Measurements from ENCODE around the gene PROM1. TPM values are rescaled to one million over a fixed set of nuclear protein-coding genes. Genes with fewer than 3 reads are reported as not detected.

PROM1 gene
- total RNA-seq, 1 donor from 2014 or later, result not detected

DNA sequence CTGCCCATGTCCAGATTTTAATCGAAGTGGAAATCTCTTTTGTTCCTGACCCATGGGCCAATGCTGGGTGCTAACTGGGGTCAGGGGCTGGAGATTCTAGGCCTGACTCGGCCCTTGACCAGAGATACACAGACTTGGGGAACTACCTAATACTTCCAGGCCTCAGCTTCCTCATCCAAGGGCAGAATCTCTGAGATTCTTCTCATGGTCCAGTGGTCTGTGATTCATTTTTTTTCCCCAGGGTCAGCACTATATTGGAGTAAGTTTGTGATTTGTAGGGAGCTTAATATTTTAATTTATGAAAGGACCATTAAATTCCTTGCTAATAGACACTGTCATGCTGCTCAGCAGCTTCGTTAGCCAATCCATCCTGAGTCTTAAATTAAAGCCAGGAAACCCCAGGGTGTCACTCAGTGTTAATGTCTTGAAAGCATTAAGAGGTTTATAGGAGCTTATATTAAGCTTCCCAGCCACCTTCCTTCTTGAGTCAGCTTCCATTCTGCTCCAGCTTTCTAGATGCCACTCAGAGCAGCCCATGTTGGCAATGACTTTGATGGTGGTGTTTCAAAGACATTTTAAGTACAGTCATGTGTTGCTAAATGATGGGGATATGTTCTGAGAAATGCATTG lies 27.0 kb upstream of the PROM1 start:
- no peak for DNase-seq (ENCODE audit: low read depth in 2 of 2)

- DNase-seq (ENCODE audit: low read depth in 2 of 2), result no peak
These were observed 26.4 kb upstream of the PROM1 start for GRCh38 chr4:16110199-16110598.

DNA sequence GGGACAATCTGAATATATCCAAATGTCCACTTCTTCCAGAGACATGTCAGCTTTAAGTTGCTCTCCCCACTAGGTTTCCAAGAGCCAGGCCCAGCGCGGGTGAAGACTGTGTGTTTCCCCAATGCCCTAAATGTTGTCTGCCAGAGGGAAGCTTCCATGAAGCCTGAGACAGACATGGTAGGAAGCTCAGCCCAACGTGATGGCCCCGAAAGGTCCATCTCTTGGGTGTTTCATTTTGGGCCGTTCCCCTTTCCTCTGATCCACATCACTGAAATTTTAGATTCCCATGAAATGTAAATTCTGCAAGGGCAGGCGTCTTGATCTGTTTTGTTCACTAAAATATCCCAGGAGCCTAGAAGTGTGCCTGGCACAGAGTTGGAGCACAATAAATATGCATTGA lies 25.4 kb upstream of the PROM1 start:
- DNase-seq (ENCODE audit: low read depth in 2 of 2), result no peak

GRCh38 chr4:16106956-16107355 lies 23.1 kb upstream of the PROM1 start:
- DNase-seq (ENCODE audit: low read depth in 2 of 2), result no peak

DNA sequence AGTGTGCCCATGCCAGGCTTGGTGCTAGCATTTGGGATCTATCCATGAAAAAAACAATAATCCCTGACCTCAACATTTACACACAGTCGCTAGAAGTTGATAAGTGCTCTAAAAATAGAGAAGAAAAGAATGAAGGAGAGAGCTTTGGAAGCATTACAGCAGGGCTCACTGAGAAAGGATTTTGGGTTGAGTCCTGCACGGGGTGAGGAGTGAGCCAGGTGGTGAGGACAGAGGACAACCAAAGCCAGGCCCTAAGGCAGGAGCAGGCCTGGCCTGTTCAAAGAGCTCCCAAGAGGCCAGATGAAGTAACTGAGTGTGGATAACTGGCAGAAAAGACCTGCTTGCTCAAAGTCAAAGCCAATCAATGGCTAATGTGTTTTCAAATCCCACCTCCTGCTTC lies 20.7 kb upstream of the PROM1 start:
- no peak for DNase-seq (ENCODE audit: low read depth in 2 of 2)

DNA sequence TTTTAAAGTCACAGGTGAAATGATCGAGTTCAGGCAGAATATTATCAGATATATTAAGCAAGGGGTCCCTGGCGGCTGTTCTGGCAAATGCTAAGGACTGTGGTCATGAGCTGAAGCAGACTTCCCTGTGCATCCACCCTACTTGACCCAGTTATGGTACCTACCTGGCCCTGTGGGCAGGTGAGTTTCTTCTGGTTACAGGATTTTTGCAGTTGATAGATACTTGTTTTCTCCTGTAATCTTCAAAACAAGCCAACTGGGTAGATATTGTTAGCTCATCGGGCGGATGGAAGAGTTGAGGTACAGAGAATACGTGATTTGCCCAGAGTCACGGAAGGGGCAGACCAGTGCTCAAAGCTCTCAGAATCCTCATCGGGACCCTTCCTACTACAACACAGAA lies 18.5 kb upstream of the PROM1 start:
- DNase-seq (ENCODE audit: low read depth in 2 of 2), result no peak

DNA sequence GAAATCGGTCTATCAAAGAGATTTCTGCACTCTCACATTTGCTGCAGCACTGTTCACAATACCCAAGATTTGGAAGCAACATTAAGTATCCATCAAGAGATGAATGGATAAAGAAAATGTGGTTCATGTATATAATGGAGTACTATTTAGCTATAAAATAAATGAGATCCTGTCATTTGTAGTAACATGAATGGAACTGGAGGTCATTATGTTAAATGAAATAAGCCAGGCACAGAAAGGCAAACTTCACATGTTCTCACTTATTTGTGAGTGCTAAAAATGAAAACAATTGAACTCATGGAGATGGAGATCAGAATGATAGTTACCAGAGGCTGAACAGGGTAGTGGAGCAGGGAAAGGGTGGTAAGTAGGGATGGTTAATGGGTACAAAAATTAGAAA lies 17.0 kb upstream of the PROM1 start:
- no peak for DNase-seq (ENCODE audit: low read depth in 2 of 2)

- no peak for DNase-seq (ENCODE audit: low read depth in 2 of 2)
These were observed 9.0 kb upstream of the PROM1 start for GRCh38 chr4:16092682-16093319.

GRCh38 chr4:16090096-16090705 lies 6.4 kb upstream of the PROM1 start:
- DNase-seq (ENCODE audit: low read depth in 2 of 2), result no peak

DNA sequence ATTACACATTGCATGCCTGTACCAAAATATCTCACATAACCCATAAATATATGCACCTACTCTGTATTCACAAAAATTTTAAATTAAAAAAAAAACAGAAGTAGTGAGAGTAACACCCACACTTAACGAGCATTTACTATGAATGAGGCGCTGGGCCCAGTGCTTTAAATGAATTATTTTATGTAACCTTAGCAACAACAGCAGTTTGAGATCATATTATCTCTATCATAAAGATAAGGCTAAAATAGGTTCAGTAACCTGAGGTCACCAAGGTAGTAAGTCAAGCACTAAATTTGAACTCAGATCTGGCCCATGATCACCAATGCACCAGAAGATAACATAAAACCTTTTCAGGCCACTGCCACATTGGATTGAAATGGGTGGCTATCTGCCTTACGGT lies 5.3 kb upstream of the PROM1 start:
- no peak for DNase-seq (ENCODE audit: low read depth in 2 of 2)

- DNase-seq (ENCODE audit: low read depth in 2 of 2), result no peak
These were observed 4.8 kb upstream of the PROM1 start for GRCh38 chr4:16088601-16089000.

DNA sequence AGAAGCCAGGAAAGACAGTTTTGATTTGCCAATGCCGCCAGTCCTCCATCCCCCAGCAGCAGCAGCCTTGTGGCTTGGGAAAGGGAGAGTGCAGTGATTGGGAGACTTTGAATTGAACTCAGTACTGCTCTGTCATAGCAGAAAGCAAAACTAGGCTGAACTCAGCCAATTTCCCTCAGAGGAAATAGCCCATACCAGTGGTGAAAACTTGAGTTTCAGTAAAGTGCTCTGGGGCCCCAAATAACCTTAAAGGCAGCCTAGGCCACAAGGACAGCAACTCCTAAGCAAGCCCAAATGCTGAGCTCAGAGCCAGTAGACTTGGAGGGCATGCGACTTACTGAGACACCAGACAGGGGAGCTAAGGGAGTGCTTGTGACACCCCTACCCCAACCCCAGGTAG lies 2.0 kb upstream of the PROM1 start:
- no peak for DNase-seq (ENCODE audit: low read depth in 2 of 2)

DNA sequence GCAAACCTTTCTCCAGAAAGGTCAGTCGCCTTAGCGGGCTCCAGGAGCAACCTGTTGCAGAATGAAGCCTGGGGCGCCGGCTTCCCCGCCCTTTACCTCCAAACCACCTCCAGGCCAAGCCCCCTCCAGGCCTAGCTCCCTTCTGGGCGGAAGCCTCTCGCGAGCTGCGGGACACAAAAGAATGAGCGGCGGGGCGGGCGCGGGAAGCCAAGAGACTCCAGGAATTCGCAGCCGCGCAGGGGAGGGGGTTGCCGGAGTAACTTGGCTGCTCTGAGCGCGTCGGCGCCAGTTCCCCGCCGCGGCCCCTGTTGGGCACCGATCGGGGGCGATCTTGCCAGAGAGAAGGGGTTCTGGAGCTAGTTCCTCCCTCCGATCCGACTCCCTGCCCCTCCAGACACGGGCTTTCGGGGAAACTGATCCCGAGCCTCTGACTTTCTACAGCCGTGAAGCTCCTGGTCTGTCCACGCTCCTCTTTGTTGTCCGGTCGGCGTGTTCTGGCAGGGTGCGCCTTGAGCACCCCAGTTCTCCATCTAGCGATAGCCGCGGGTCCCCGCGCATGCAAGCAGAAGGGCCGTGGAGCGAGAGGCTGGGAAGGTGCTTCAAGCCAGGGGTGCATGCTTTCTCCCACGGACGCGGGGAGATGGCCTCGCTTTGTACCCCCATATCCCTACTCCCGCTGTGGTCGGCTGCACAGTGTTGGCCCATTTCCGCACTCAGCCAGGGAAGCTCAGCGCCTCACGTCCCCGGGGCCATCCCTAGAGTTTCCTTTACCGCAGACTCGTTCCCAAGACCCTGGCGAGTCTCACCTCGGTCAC lies 1.2 kb downstream of the PROM1 start:
- DNase-seq (ENCODE audit: low read depth in 2 of 2), result no peak

DNA sequence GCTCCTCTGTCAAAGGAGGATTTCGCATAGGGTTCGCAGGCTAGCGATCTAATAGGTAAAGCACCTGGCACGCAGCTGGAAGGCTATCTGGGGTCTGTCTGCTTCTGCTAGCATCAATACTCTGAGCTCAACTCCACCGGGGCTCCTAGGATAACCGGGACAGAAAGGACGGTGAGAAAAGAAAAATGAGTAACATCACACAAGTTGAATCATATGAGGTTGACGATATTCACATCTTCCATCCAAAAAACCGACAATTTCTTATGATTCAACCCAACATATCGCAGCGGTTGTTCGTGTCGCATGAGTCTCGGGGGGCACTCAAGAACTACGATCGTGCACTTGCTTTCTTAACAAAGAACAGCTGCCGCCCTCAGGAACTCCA lies 1.8 kb downstream of the PROM1 start:
- no peak for DNase-seq (ENCODE audit: low read depth in 2 of 2)

DNA sequence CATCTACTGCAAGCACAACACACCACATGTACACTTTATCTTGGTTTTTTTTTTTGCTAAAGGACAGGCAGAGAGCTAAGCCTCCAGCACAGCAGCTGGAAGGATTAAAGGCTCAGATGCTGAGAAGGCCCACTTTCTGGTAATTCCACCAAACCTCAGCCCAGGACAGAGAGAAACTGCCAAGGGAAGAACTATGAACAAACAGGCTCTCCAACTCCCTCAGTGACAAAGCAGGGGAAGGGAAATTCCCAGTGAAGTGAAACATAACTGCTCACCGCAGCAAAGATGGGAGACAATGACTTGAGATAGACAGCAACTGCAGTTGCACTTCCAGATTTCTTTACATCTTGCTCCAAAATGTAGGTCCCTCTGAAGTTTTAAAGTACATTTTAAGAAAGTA lies 4.8 kb downstream of the PROM1 start:
- peak in 1 of 2 donors; percentile 6 for DNase-seq (ENCODE audit: low read depth in 2 of 2)

- no peak for DNase-seq (ENCODE audit: low read depth in 2 of 2)
These were observed 5.5 kb downstream of the PROM1 start for GRCh38 chr4:16078195-16078760.

DNA sequence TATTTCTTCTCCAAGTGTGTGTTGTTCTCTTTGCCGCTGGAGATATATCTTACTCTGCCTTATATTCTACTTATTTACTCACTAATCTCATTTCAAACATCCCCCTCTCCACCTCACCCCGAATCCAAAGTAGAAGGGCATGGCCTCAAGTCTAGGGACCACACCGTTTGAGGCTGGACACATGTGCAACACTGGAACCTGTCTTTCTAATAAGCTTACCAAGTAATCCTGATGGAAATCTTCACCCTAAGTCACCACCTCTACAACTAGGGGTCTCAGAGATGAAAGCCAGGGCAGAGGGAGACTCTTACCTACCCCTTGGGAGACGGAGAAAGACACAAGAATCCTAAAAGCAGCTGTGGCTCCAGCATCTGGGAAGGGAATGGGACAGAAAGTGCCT lies 6.0 kb downstream of the PROM1 start:
- DNase-seq (ENCODE audit: low read depth in 2 of 2), result no peak

DNA sequence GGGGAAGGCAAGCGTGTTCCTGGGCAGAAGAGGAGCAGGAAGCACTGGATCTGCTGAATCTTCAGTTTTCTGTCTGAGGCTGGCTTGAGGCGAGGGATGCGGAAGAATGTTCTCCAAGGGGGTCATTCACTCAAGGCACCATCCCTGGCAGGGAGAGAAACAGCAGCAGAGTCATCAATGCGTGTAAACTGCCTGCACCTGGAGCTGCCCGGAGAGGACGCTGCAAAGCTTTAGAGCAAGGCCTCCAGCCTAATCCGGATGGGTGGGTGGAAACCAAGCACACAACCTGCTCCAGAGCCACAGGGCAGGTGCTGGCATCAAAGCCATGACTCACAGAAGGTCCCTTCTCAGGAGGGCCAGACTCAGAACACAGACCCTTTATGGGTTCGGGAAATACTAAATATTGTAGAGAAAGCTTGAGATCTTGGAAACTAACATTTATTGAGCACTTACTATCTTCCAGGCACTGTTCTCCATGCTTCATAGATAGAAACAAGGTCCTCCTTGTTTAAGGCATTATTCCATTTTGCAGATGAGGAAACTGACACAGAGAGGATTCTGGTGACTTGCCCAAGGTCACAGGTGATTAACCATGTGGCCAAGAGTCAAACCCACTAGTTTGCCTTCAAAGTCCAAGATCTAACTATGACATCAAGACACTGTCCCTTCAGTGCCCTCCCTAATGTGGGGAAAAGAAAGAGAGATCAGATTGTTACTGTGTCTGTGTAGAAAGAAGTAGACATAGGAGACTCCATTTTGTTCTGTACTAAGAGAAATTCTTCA lies 7.7 kb downstream of the PROM1 start:
- no peak for DNase-seq (ENCODE audit: low read depth in 2 of 2)

DNA sequence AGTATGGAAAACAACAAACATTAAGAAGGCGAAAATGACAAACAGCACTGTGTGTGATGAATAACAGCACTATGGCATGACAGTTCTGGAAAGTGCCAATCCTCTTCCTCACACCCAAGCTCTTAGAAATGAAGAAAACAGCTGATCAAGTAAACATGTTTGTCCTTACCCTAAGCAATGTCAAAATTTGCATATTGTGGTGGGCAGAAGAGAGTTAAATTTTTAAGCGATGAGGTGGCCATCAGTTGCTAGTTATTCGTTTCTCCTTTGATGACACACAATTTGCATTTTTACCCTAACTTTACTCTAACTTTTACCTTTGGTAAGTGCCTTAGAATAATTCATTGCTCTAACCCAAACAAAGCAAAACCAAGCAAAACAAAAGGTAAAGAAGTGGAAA lies 8.8 kb downstream of the PROM1 start:
- DNase-seq (ENCODE audit: low read depth in 2 of 2), result no peak

GRCh38 chr4:16072168-16072567 lies 11.7 kb downstream of the PROM1 start:
- DNase-seq (ENCODE audit: low read depth in 2 of 2), result no peak

DNA sequence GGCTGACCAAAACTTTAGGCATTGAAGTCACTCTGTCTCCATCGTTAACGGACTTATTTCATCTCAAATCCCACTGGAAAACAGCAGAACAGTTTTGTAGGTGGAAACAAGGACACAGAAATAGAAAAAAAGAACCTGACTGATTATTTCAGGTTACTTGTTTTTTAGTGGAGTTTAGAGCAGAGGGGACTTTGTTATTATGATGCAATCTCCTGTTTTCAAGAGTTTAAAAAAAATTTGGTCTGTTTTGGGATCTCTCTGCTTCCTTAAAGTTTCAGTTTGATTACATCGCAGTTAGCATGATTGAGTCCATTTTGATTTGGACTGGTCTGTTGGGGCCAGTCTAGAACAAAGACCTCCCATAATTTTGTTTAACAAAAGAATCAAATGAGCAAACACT lies 13.6 kb downstream of the PROM1 start:
- DNase-seq (ENCODE audit: low read depth in 2 of 2), result no peak
